Stomach smooth muscle (tissue), 2 donors: ENCODE data around the gene CA5A.
"Not testable (repeated sequence)": the region's sequence is repeated elsewhere in the genome, so short reads cannot be mapped to it uniquely, and the experiment has no call there.

ENCODE experiments used
- H3K27ac ChIP-seq: one replicate; pipeline ENCODE4 v1.7.0; 2013; ENCODE audit warnings: mild to moderate bottlenecking, low read length, inconsistent platforms
- H3K27me3 ChIP-seq, 2 donors: one replicate each; pipeline ENCODE4 v1.7.0; 2013; ENCODE audit warnings: low read length in 2 of 2; ENCODE audit not compliant: insufficient read depth in 2 of 2, control insufficient read depth in 1 of 2
- H3K36me3 ChIP-seq, 2 donors: one replicate each; pipeline ENCODE4 v1.7.0; 2013; ENCODE audit warnings: low read length in 2 of 2; ENCODE audit not compliant: control insufficient read depth in 2 of 2, insufficient read depth in 2 of 2
- H3K4me1 ChIP-seq: one replicate; pipeline ENCODE4 v1.7.0; 2013; ENCODE audit warnings: low read length; ENCODE audit not compliant: control insufficient read depth, insufficient read depth
- H3K4me3 ChIP-seq, 2 donors: one replicate each; pipeline ENCODE4 v1.7.0; 2013; ENCODE audit warnings: low read length in 2 of 2
- H3K9ac ChIP-seq, 2 donors: one replicate each; pipeline ENCODE4 v1.7.0; 2013; ENCODE audit warnings: low read length in 2 of 2, mild to moderate bottlenecking in 1 of 2
- H3K9me3 ChIP-seq, 2 donors: one replicate each; pipeline ENCODE4 v1.7.0; 2013; ENCODE audit warnings: low read length in 2 of 2; ENCODE audit not compliant: control insufficient read depth in 2 of 2
- donor health status: healthy.
- donor health status: Pancreatic carcinoma.

The CA5A gene

DNA sequence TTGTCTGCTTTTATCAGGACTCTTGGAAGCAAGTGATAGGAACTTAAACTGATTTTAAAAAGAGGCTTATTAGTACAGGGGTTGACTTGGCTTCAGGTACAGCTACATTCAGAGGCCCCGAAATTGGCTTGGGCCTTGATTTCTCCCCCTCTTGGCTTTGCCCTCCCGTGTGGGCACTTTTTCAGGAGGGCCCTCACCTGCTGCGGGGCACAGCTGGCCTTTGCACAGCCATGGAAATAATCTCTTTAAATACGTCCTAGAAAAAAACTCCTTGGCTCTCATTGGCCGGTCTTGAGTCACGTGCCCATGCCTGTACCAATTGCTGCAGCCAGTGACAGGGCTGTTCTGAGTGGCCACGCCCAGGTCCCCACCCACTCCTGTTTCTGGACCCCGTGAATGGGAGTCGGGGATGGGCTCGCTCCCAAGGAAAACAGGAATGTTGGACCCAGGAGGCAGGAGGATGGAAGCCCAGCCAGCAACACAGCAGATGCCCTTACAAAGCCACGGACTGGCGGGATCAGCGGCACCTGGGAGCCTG lies 15.0 kb downstream of the CA5A start:
- Histone ChIP-seq H3K9me3 (no peaks in the 10 kb centered on the region), H3K27ac (no peak overlapping the region), H3K4me3 (no peak overlapping the region), H3K4me1 (no peaks in the 10 kb centered on the region), H3K9ac (no peak overlapping the region), H3K27me3 (no peaks in the 10 kb centered on the region), H3K36me3 (no peaks in the 10 kb centered on the region)

DNA sequence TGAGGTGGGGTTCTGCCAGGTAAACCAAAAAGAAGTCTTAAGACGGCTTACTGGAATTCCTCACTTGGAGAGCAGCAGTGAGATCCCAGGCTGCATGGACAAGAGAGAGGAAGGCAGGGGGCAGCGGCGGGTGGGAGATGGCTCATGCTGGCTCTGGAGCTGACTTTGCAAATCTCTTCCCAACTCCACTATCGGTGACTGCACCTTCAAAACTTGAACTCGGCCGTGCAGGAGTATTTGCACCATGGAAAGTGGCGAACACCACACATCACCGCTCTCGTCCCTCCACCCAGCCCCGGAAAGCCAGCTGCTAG lies 16.7 kb downstream of the CA5A start:
- Histone ChIP-seq H3K4me1 (no peaks in the 10 kb centered on the region), H3K36me3 (no peaks in the 10 kb centered on the region), H3K9me3 (no peaks in the 10 kb centered on the region), H3K27ac (no peak overlapping the region), H3K4me3 (no peak overlapping the region), H3K27me3 (no peaks in the 10 kb centered on the region), H3K9ac (no peak overlapping the region)

DNA sequence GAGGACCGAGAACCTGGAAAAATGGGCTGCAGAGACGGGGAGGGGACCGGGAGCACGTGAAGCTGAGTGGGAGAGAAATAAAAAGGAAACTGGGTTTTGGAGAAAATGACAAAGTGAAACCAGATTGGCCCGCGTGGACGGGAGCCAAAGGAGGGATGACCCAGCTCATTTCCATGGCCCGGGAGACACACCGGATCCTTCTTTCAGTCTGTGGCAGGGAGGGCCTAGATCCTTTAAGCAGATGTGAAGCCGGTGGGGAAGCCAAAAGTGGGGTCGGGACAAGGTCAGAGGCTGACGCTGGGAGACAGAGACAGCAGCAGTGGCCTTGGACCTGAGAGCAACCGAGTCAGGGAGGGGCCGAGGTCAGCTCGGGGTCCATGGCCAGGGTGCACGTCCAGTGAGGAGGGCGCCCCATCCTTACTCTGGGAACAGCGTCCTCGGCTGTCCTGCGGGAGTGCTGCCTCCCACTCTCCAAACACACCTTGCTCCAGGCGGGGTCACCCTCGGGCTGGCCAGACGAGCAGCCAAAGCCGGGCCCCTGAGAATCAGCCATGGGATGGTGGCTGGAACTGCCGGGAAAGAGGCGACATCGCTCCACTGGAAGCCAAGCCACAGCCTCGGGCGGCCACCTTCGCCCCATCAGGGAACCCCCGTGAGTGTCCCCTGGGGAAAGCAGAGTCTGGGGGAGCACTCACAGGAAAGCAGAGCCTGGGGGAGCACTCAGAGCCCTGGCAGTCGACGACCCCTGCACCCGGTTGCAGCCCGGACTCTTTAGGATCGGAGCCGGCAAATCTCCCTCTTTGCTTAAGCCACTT lies 17.3 kb downstream of the CA5A start:
- H3K27me3 ChIP-seq, result no peaks in the 10 kb centered on the region
- H3K4me1 ChIP-seq, result no peaks in the 10 kb centered on the region
- no peak overlapping the region for H3K9ac ChIP-seq
- H3K36me3 ChIP-seq, result no peaks in the 10 kb centered on the region
- no peaks in the 10 kb centered on the region for H3K9me3 ChIP-seq
- H3K4me3 ChIP-seq, result no peak overlapping the region
- no peak overlapping the region for H3K27ac ChIP-seq

DNA sequence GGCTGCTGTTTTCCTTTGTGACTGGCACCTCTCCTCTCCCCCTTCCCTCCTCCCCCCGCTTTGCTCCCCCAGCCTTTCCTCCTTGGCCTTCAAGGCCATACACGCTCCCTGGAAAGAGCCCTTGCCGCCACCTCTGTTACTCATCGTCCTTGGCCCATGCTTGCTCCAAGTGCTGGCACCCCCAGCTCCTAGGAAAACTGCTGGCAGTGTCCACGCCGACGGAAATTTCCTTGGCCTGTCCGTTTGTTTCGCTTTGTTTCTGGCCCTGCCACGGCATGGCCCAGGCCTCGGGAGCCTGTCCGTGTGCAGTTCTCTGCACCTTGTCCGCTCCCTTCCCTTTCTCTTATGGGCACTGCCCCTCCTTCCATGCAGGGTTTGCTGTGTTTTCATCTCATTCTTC lies 18.0 kb downstream of the CA5A start:
- no peak overlapping the region for H3K27ac ChIP-seq
- no peaks in the 10 kb centered on the region for H3K9me3 ChIP-seq
- no peaks in the 10 kb centered on the region for H3K36me3 ChIP-seq
- no peak overlapping the region for H3K4me3 ChIP-seq
- no peak overlapping the region for H3K9ac ChIP-seq
- H3K4me1 ChIP-seq, result no peaks in the 10 kb centered on the region
- no peaks in the 10 kb centered on the region for H3K27me3 ChIP-seq

DNA sequence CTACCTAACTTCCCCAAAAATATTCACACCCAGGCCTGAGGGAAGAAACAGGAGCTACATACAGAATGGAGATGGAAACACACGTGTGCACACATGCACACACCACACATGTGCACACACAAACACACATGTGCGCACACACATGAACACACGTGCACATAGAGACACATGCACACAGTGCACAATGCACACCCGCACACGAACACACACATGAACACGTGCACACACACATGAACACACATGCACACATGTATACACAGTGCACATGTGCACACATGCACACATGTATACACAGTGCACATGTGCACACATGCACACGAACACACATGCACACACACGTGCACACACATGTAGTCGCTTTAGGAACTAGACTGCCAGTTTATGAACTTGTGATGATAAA lies 18.8 kb downstream of the CA5A start:
- no peak overlapping the region for H3K27ac ChIP-seq
- no peaks in the 10 kb centered on the region for H3K4me1 ChIP-seq
- H3K9me3 ChIP-seq, result no peaks in the 10 kb centered on the region
- H3K27me3 ChIP-seq, result no peaks in the 10 kb centered on the region
- H3K4me3 ChIP-seq, result no peak overlapping the region
- H3K36me3 ChIP-seq, result no peaks in the 10 kb centered on the region
- H3K9ac ChIP-seq, result no peak overlapping the region

DNA sequence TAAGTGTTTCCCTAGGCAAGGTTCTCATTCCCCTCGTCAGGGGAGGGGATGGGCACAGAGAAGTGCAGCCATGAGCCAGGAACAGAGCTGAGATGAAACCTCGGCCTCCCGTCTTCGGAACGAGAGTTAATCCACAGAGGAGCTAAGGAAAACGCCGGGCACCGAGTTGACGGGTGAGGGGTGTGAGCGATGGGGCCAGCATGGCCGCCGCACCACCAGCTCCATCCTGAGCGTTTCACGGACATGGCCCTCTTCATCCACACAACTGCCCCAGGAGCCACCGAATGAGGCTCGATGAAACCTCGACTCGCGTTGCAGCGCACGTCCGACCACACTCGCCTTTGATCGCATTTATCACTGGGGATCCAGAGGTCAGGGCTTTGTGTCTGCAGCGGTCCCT lies 21.5 kb downstream of the CA5A start:
- Histone ChIP-seq H3K4me1 (peaks cover 11% of the 10 kb centered on the region), H3K36me3 (no peaks in the 10 kb centered on the region), H3K27me3 (no peaks in the 10 kb centered on the region), H3K4me3 (no peak overlapping the region), H3K9me3 (no peaks in the 10 kb centered on the region), H3K27ac (no peak overlapping the region), H3K9ac (no peak overlapping the region)

DNA sequence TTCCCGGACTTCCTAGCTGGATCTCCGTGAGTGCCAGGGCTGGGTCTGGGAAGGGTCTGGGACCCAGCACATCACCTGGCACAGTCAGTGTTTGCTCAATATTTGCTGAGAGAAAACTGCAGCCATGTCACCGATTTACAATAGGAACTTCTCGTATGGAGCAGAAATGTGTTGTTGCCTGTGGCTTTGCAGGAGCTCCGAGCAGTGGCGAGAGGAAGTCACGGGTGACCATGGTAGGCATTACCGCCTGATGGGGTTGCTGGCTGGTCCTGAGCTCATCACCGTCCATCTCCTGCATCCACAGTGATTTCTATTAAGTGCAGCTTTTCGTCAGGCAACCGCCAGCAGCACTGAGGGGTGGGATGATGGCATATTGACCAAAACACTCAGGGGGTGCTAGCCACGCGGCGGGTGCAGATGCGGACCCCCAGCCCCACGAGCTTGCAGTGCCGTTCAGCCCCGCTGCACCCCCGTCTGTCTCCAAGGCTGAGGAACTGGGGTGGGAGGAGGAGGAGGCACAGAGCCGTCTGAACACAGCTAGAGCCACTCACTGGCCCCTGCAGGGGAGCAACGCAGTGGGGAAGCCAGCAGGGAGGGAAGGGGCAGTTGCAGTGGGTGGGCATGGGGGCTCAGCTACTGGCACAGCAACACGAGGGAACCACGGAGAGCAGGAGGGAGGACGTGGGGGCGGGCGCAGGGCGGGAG lies 22.2 kb downstream of the CA5A start:
- H3K4me1 ChIP-seq, result peaks cover 13% of the 10 kb centered on the region
- H3K27ac ChIP-seq, H3K4me3 ChIP-seq, H3K9ac ChIP-seq, H3K27me3 ChIP-seq, H3K36me3 ChIP-seq, H3K9me3 ChIP-seq: not testable (repeated sequence)

DNA sequence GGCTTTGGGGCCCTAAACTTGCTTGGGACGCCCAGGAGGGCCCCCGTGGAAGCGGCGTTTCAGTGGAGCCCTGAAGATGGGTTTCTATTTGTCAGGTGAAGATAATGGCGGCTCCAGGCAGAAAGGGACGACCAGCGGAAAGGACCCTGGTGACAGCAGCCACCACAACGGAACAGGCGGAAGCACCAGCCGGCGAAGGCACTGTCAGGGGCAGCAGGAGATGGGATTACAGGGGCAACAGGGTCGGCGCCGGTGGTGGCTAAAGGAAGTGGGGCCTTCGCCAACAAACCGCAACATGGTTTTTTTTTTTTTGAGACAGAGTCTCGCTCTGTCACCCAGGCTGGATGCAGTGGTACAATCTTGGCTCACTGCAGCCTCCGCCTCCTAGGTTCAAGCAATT lies 23.6 kb downstream of the CA5A start:
- H3K4me1 ChIP-seq, result peaks cover 13% of the 10 kb centered on the region
- not testable (repeated sequence) for H3K27ac ChIP-seq, H3K27me3 ChIP-seq, H3K9me3 ChIP-seq, H3K36me3 ChIP-seq, H3K9ac ChIP-seq, H3K4me3 ChIP-seq

DNA sequence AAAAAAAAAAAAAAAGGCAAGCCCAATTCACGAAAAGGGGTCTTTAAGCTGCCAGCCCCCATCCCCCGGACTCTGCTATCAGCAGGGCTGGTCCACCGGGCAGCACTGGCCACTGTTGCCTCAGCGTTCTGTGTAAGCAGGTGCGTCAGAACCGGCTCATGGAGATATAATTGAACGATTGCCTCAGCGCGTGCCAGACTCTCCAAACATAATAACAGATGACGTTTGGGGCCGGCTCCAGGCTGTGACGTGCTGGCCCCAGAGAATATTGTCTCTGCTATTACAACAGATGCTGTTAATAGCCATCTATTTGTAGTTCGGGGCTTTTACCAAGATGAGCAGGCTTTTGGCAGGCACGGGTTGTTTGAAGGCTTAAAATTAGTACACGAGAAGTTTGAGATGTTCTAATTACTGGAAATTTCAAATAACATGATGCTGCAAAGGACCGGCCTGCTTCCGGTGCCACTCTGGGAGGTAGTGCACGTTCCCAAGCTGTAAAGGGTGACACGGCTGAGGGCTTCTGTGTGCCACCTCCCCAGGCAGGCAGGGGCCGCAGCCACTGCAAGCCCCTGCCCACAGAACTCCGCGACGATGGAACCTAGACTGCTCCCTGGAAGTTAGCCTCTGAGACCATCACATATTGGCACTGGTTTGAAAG lies 25.1 kb downstream of the CA5A start:
- peaks cover 13% of the 10 kb centered on the region for H3K4me1 ChIP-seq
- peak overlapping the region; percentile 53 for H3K27ac ChIP-seq

DNA sequence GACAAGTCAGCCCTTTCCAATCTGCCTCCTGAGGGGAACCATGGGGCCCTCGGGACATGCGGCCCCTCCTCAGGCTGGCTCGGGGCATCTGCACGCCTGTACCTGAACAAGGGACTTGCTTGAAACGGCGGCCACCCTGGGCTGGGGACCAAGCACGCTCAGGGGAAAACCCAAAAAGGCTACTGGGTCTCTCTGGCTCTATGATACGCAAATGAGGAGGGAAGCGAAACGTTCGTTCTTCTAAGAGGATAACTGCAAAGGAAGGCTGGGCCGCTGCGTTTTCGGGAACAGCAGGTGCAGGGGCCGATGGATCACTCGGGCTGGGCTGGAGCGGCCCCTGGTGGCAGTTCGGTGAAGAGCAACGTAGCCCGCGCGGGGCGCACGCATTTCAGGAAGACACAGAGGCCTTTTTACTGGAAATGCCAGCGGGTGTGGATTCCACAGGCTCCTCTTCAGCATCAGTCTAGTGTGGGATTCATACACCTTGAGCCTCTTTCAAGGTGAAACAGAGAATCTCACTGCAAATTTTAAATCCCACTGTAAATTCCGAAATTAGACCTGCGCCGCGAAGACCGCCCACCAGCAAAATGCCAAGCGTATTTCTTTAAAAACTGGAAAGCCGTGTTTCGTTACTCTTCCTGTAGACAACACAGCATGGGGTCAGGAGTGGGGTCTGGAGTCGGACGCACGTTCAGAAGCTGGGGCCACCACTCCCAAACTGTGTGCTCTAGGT lies 27.0 kb downstream of the CA5A start:
- H3K27ac ChIP-seq, H3K4me3 ChIP-seq, H3K27me3 ChIP-seq, H3K36me3 ChIP-seq, H3K9ac ChIP-seq, H3K9me3 ChIP-seq: not testable (repeated sequence)
- peaks cover 13% of the 10 kb centered on the region for H3K4me1 ChIP-seq

More for the DNA sequence above, 25.1 kb downstream of the CA5A start:
- not testable (repeated sequence) for H3K27me3 ChIP-seq, H3K9me3 ChIP-seq, H3K4me3 ChIP-seq, H3K36me3 ChIP-seq
- peak overlapping the region in 1 of 2 donors; percentile 53 for H3K9ac ChIP-seq
